Gastrocnemius medialis (tissue), 4 donors: Measurements from ENCODE around the gene HELB. TPM values are rescaled to one million over a fixed set of nuclear protein-coding genes. Genes with fewer than 3 reads are reported as not detected.

Source experiments
- ATAC-seq, 2 donors: fragments of 150-250 bp; one replicate each; pipeline ENCODE4 v1.9.1; 2016
- DNase-seq, 2 donors: peaks; one replicate each; pipeline ENCODE4 v3.0.0-alpha.2; 2019
- H3K27ac ChIP-seq, 4 donors: fragments of 200-600 bp; sonication (generic); 1 replicate in 1 of 4; 2 replicates in 3 of 4; pipeline ENCODE4 v1.5.1; 2016 to 2018; ENCODE audit warnings: mild to moderate bottlenecking in 2 of 4, moderate library complexity in 1 of 4
- H3K27me3 ChIP-seq, 3 donors: fragments of 200-600 bp; sonication (generic) in 2 of 3; 1 replicate in 1 of 3; 2 replicates in 2 of 3; pipeline versions ENCODE4 v1.5.1 to v1.6.0; 2016 to 2019; ENCODE audit warnings: mild to moderate bottlenecking in 1 of 3, moderate library complexity in 1 of 3
- H3K36me3 ChIP-seq, 2 donors: fragments of 200-600 bp; sonication (generic) in 1 of 2; one replicate each; pipeline ENCODE4 v1.5.1; 2017 to 2018
- H3K4me1 ChIP-seq, 2 donors: fragments of 200-600 bp; sonication (generic) in 1 of 2; one replicate each; pipeline ENCODE4 v1.5.1; 2016 to 2017; ENCODE audit warnings: mild to moderate bottlenecking in 2 of 2
- H3K4me3 ChIP-seq, 4 donors: fragments of 200-600 bp; sonication (generic) in 3 of 4; 1 replicate in 1 of 4; 2 replicates in 3 of 4; pipeline ENCODE4 v1.5.1; 2016 to 2019; ENCODE audit warnings: mild to moderate bottlenecking in 2 of 4
- H3K9me3 ChIP-seq, 3 donors: fragments of 200-600 bp; sonication (generic) in 2 of 3; 1 replicate in 1 of 3; 2 replicates in 2 of 3; pipeline ENCODE4 v1.5.1; 2016 to 2019
- CTCF ChIP-seq, 5 experiments: fragments of 450-650 bp in 3 of 5; fragments of 200-600 bp in 2 of 5; sonication (generic) in 2 of 5; IDR thresholded peaks in 4 of 5; conservative IDR thresholded peaks in 1 of 5; 1 replicate in 4 of 5; 2 replicates in 1 of 5; pipeline ENCODE4 v1.5.1; 2016 to 2019; ENCODE audit warnings: antibody characterized with exemption in 5 of 5, mild to moderate bottlenecking in 3 of 5, moderate library complexity in 3 of 5
- POLR2A ChIP-seq, 2 donors: fragments of 450-650 bp; IDR thresholded peaks; one replicate each; pipeline ENCODE4 v1.6.1; 2017; ENCODE audit warnings: antibody characterized with exemption in 2 of 2, mild to moderate bottlenecking in 2 of 2, moderate library complexity in 2 of 2
- in situ Hi-C, 4 donors: fragments of 200-750 bp; cut with MboI; loops; one replicate each; pipeline versions ENCODE4 v1.15.0 to v1.8.0; 2017; ENCODE audit warnings: low sequenced_read_pairs in 4 of 4
- intact Hi-C: fragments of 100-400 bp; cut with DNase I; formaldehyde crosslinking; loops from one replicate; pipeline ENCODE4 v1.15.1; 2023; ENCODE audit warnings: low total_unique reads
- total RNA-seq, 4 donors: library from RNA; depleted of rRNA; stranded (reverse); fragments of >200 nt; gene quantifications; one replicate each; pipeline versions ENCODE4 v1.1.0 to v1.2.3, GENCODE V29; 2016

Gene HELB
- total RNA-seq, 4 donors from 2014 or later: 0.49 to 1.2 (median 0.82) TPM

GRCh38 chr12:66270613-66271012, 31.7 kb upstream of the HELB start:
- Histone ChIP-seq H3K27ac (no peak overlapping the region), H3K9me3 (no peaks in the 10 kb centered on the region), H3K4me3 (no peak overlapping the region), H3K27me3 (no peaks in the 10 kb centered on the region), H3K36me3 (no peaks in the 10 kb centered on the region), H3K4me1 (no peaks in the 10 kb centered on the region)
- DNase-seq (no peak), ATAC-seq (no peak)
- in situ Hi-C loops (loop anchor here in 1 of 4 donors (25.0 kb wide), 2 partner anchors 142 to 417 kb away; partner anchors contain the start of gene GRIP1), intact Hi-C loops (loop anchor here (10.0 kb wide), 1 partner anchor 424 kb away; no protein-coding TSS in a partner anchor)
- TF ChIP-seq CTCF (IDR thresholded peaks at IDR 0.05 in 4 of 5, conservative IDR thresholded peaks at IDR 0.05 in 1 of 5) (no peak), POLR2A (IDR thresholded peaks at IDR 0.05) (no peak)

DNA sequence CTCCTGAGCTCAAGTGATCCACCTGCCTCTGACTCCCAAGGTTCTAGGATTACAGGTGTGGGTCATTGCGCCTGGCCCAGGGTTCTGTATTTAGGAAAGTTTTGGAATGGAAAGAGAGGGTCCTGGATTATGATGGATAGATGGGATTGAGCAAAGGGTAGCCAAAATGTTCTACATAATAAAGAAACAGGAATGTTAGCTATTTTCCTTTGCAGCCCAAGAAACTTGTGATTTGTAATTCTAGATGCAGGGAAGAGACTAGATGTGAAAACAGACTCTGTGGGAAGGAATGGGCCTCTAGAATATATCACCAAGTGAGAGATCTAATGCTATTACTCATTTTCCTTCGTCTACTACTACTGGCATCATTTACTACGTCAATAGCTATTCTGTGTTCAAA, 29.6 kb upstream of the HELB start:
- in situ Hi-C loops: loop anchor here in 1 of 4 donors (25.0 kb wide), 2 partner anchors 140 to 415 kb away; partner anchors contain the start of gene GRIP1

DNA sequence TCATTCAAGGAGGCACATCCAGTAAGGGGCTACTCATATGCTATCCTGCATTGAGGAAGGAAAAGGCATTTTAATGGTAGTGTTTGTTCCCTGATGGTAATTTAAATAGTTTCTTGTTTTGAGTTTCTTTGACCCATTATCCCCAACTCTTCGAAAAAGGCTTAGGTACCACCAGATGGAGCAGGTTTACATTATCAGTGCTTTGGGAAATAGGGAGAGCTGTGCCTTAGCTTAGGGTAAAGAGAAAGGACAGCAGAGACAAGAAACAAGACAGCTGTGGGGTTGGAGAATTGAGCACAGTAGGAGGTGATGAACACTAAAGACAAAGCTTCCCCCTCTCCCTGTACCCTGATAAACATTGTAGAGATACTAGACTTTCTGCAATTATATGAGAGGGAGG, 29.1 kb upstream of the HELB start:
- no peaks in the 10 kb centered on the region for H3K9me3 ChIP-seq
- no peak for TF ChIP-seq CTCF (IDR thresholded peaks at IDR 0.05 in 4 of 5, conservative IDR thresholded peaks at IDR 0.05 in 1 of 5)
- H3K27me3 ChIP-seq: no peaks in the 10 kb centered on the region
- ATAC-seq: no peak
- no peak overlapping the region for H3K27ac ChIP-seq
- intact Hi-C loops: loop anchor here (10.0 kb wide), 1 partner anchor 422 kb away; no protein-coding TSS in a partner anchor
- no peaks in the 10 kb centered on the region for H3K4me1 ChIP-seq
- DNase-seq: no peak
- in situ Hi-C loops: loop anchor here in 1 of 4 donors (25.0 kb wide), 2 partner anchors 139 to 414 kb away; partner anchors contain the start of gene GRIP1
- H3K4me3 ChIP-seq: no peak overlapping the region
- no peaks in the 10 kb centered on the region for H3K36me3 ChIP-seq

More for the DNA sequence above, 29.6 kb upstream of the HELB start:
- Histone ChIP-seq H3K9me3 (no peaks in the 10 kb centered on the region), H3K4me1 (no peaks in the 10 kb centered on the region), H3K36me3 (no peaks in the 10 kb centered on the region), H3K27ac (no peak overlapping the region), H3K27me3 (no peaks in the 10 kb centered on the region), H3K4me3 (no peak overlapping the region)
- TF ChIP-seq POLR2A (IDR thresholded peaks at IDR 0.05) (no peak), CTCF (IDR thresholded peaks at IDR 0.05 in 4 of 5, conservative IDR thresholded peaks at IDR 0.05 in 1 of 5) (no peak)
- DNase-seq (no peak), ATAC-seq (no peak)
- intact Hi-C loops: loop anchor here (10.0 kb wide), 1 partner anchor 422 kb away; no protein-coding TSS in a partner anchor

- Histone ChIP-seq H3K9me3 (no peaks in the 10 kb centered on the region), H3K4me3 (no peak overlapping the region), H3K27ac (no peak overlapping the region), H3K36me3 (no peaks in the 10 kb centered on the region), H3K4me1 (no peaks in the 10 kb centered on the region), H3K27me3 (no peaks in the 10 kb centered on the region)
- ATAC-seq (no peak), DNase-seq (no peak)
- TF ChIP-seq CTCF (IDR thresholded peaks at IDR 0.05 in 4 of 5, conservative IDR thresholded peaks at IDR 0.05 in 1 of 5) (no peak), POLR2A (IDR thresholded peaks at IDR 0.05) (no peak)
- in situ Hi-C loops: no loop called here
- intact Hi-C loops: loop anchor here (10.0 kb wide), 1 partner anchor 420 kb away; no protein-coding TSS in a partner anchor
Measured at GRCh38 chr12:66275040-66275439, 27.3 kb upstream of the HELB start.
